HEK293 (cell line): Measurements from ENCODE around the gene GSN.

Experiments used
- CTCF ChIA-PET: fragments of 350-600 bp; formaldehyde crosslinking; extraction: SDS; loops from one replicate; lab custom pipeline; 2021; ENCODE audit warnings: antibody characterized with exemption; lab: Yijun Ruan, JAX
- POLR2A ChIA-PET: fragments of 300-600 bp; formaldehyde crosslinking; extraction: SDS; loops from one replicate; lab custom pipeline; 2020; ENCODE audit warnings: antibody characterized with exemption, inconsistent platforms; lab: Yijun Ruan, JAX
- H3K27ac ChIP-seq: fragments of 200-500 bp; sonication (Bioruptor generic); 2 replicates; pipeline ENCODE4 v1.5.1; 2014; ENCODE audit warnings: low read depth, low read length, control low read depth, inconsistent platforms; ENCODE audit errors: extremely low read depth
- H3K36me3 ChIP-seq, 2 experiments: fragments of 200-500 bp in 1 of 2; sonication (Bioruptor generic) in 1 of 2; 1 replicate in 1 of 2; 2 replicates in 1 of 2; pipeline ENCODE4 v1.5.1; 2014 to 2017; ENCODE audit warnings: inconsistent platforms in 2 of 2, low read length in 2 of 2; ENCODE audit not compliant: control insufficient read depth in 2 of 2, insufficient read depth in 1 of 2
- H3K4me1 ChIP-seq: fragments of 200-500 bp; sonication (Bioruptor generic); 2 replicates; pipeline ENCODE4 v1.5.1; 2014; ENCODE audit warnings: mild to moderate bottlenecking, low read length, inconsistent platforms; ENCODE audit not compliant: control insufficient read depth, insufficient read depth
- H3K4me3 ChIP-seq: 2 replicates; pipeline ENCODE4 v1.5.1; 2011; ENCODE audit warnings: low read depth, mild to moderate bottlenecking, control low read depth, low read length, moderate library complexity
- H3K9me3 ChIP-seq: fragments of 200-500 bp; sonication (Bioruptor generic); 2 replicates; pipeline ENCODE4 v1.5.1; 2014; ENCODE audit warnings: low read depth, low read length, inconsistent platforms; ENCODE audit not compliant: control insufficient read depth, insufficient read depth
- KLF1 ChIP-seq: fragments of 450-650 bp; formaldehyde crosslinking; IDR thresholded peaks from 2 replicates; pipeline ENCODE4 v1.5.1; 2016; ENCODE audit warnings: missing biosample characterization, missing genetic modification characterization
- KLF9 ChIP-seq: fragments of 450-650 bp; formaldehyde crosslinking; IDR thresholded peaks from 2 replicates; pipeline ENCODE4 v1.5.1; 2016; ENCODE audit warnings: missing biosample characterization, missing genetic modification characterization, low read depth
- MYNN ChIP-seq: fragments of 450-650 bp; formaldehyde crosslinking; IDR thresholded peaks from 2 replicates; pipeline ENCODE4 v1.5.1; 2016; ENCODE audit warnings: missing biosample characterization, missing genetic modification characterization, borderline replicate concordance
- SCRT1 ChIP-seq: fragments of 450-650 bp; formaldehyde crosslinking; IDR thresholded peaks from 2 replicates; pipeline ENCODE4 v1.5.1; 2016; ENCODE audit warnings: missing biosample characterization, missing genetic modification characterization, borderline replicate concordance
- SP3 ChIP-seq: fragments of 450-650 bp; formaldehyde crosslinking; IDR thresholded peaks from 2 replicates; pipeline ENCODE4 v1.5.1; 2016; ENCODE audit warnings: missing biosample characterization, missing genetic modification characterization
- ZBTB21 ChIP-seq: fragments of 450-650 bp; formaldehyde crosslinking; IDR thresholded peaks from 2 replicates; pipeline ENCODE4 v1.5.1; 2017; ENCODE audit warnings: missing biosample characterization, missing genetic modification characterization
- ZBTB8A ChIP-seq: fragments of 450-650 bp; formaldehyde crosslinking; IDR thresholded peaks from 2 replicates; pipeline ENCODE4 v1.5.1; 2016; ENCODE audit warnings: missing biosample characterization, missing genetic modification characterization
- ZNF114 ChIP-seq: fragments of 450-650 bp; formaldehyde crosslinking; IDR thresholded peaks from 2 replicates; pipeline ENCODE4 v1.5.0; 2017; ENCODE audit warnings: missing biosample characterization, missing genetic modification characterization
- ZNF132 ChIP-seq: fragments of 450-650 bp; formaldehyde crosslinking; IDR thresholded peaks from 2 replicates; pipeline ENCODE4 v1.5.1; 2017; ENCODE audit warnings: missing biosample characterization, missing genetic modification characterization, borderline replicate concordance
- ZNF202 ChIP-seq: fragments of 450-650 bp; formaldehyde crosslinking; IDR thresholded peaks from 2 replicates; pipeline ENCODE4 v1.5.1; 2016; ENCODE audit warnings: missing biosample characterization, missing genetic modification characterization, borderline replicate concordance
- ZNF221 ChIP-seq: fragments of 450-650 bp; formaldehyde crosslinking; IDR thresholded peaks from 2 replicates; pipeline ENCODE4 v1.5.1; 2017; ENCODE audit warnings: missing biosample characterization, missing genetic modification characterization, borderline replicate concordance
- ZNF416 ChIP-seq: fragments of 450-650 bp; formaldehyde crosslinking; IDR thresholded peaks from 2 replicates; pipeline ENCODE4 v1.5.1; 2016; ENCODE audit warnings: missing biosample characterization, missing genetic modification characterization
- ZNF48 ChIP-seq: fragments of 450-650 bp; formaldehyde crosslinking; IDR thresholded peaks from 2 replicates; pipeline ENCODE4 v1.5.1; 2016; ENCODE audit warnings: missing biosample characterization, missing genetic modification characterization
- ZNF501 ChIP-seq: fragments of 450-650 bp; formaldehyde crosslinking; IDR thresholded peaks from 2 replicates; pipeline ENCODE4 v1.5.1; 2016; ENCODE audit warnings: missing biosample characterization, missing genetic modification characterization
- ZNF513 ChIP-seq: fragments of 450-650 bp; IDR thresholded peaks from 2 replicates; pipeline ENCODE4 v1.5.1; 2018; ENCODE audit warnings: missing biosample characterization, missing genetic modification characterization
- ZNF692 ChIP-seq: fragments of 450-650 bp; formaldehyde crosslinking; IDR thresholded peaks from 2 replicates; pipeline ENCODE4 v1.5.1; 2016; ENCODE audit warnings: missing biosample characterization, missing genetic modification characterization
- ZSCAN18 ChIP-seq: fragments of 450-650 bp; formaldehyde crosslinking; IDR thresholded peaks from 2 replicates; pipeline ENCODE4 v1.5.1; 2016; ENCODE audit warnings: missing biosample characterization, missing genetic modification characterization
- TF ChIP-seq, protein P1 (sequence below): fragments of 450-650 bp; formaldehyde crosslinking; IDR thresholded peaks from 2 replicates; pipeline ENCODE4 v1.5.1; 2016; ENCODE audit warnings: missing biosample characterization, missing genetic modification characterization, borderline replicate concordance

The GSN gene

DNA sequence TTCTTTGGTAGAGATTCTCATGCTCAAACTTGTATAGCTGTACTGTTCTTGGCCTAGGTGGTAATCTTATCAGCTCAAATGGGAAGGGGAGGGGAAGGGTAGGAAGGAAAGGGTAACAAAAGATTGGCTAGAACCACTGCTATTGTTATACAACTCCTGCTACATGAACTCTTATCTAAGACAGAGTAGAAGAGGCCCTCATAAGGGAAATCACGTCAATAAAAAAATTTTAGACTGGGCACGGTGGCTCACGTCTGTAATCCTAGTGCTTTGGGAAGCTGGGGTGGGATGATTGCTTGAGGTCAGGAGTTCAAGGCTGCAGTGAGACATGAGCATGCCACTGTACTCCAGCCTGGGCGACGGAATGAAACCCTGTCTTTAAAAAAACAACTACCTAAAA is 86.2 kb downstream of the GSN start (continued):
- no peak for TF ChIP-seq KLF1

DNA sequence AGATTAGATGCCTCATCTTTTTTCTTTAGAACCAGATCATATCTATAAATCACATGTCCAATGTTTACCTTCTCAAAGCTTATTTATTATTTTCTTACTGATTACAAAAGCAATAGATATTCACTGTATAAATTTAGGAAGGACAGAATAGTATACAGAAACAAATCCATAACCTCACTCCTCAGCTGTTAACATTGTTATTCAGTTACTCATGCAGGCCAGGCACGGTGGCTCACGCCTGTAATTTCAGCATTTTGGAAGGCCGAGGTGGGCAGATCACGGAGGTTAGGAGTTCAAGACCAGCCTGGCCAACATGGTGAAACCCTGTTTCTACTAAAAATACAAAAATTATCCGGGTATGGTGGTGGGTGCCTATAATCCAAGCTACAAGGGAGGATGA is 86.8 kb downstream of the GSN start:
- no peaks in the 10 kb centered on the region for H3K9me3 ChIP-seq
- ChIA-PET CTCF (interaction anchor here (0.5 to 2.2 kb wide), 5 partner anchors 35 to 321 kb away, joined by 3 to 8 read pairs (median 4); no protein-coding TSS in a partner anchor), POLR2A (interaction anchor here (0.7 kb wide), 1 partner anchor 15 kb away, joined by 3 read pairs; no protein-coding TSS in a partner anchor)
- no peaks in the 10 kb centered on the region; the same call in 1 of the 2 replicates for H3K4me1 ChIP-seq
- no peak overlapping the region for H3K4me3 ChIP-seq
- H3K27ac ChIP-seq: no peak overlapping the region
- TF ChIP-seq SCRT1 (tag by site-specific recombination): no peak
- TF ChIP-seq KLF9 (tag by site-specific recombination): no peak
- TF ChIP-seq ZBTB21 (tag by site-specific recombination): no peak
- no peak for TF ChIP-seq ZBTB8A
- TF ChIP-seq, protein P1, sequence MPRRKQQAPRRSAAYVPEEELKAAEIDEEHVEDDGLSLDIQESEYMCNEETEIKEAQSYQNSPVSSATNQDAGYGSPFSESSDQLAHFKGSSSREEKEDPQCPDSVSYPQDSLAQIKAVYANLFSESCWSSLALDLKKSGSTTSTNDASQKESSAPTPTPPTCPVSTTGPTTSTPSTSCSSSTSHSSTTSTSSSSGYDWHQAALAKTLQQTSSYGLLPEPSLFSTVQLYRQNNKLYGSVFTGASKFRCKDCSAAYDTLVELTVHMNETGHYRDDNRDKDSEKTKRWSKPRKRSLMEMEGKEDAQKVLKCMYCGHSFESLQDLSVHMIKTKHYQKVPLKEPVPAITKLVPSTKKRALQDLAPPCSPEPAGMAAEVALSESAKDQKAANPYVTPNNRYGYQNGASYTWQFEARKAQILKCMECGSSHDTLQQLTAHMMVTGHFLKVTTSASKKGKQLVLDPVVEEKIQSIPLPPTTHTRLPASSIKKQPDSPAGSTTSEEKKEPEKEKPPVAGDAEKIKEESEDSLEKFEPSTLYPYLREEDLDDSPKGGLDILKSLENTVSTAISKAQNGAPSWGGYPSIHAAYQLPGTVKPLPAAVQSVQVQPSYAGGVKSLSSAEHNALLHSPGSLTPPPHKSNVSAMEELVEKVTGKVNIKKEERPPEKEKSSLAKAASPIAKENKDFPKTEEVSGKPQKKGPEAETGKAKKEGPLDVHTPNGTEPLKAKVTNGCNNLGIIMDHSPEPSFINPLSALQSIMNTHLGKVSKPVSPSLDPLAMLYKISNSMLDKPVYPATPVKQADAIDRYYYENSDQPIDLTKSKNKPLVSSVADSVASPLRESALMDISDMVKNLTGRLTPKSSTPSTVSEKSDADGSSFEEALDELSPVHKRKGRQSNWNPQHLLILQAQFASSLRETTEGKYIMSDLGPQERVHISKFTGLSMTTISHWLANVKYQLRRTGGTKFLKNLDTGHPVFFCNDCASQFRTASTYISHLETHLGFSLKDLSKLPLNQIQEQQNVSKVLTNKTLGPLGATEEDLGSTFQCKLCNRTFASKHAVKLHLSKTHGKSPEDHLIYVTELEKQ (tag by site-specific recombination): no peak
- no peak for TF ChIP-seq ZNF48 (tag by site-specific recombination)
- no peak for TF ChIP-seq ZNF513 (tag by site-specific recombination)
- no peak for TF ChIP-seq ZNF221 (tag by site-specific recombination)
- TF ChIP-seq MYNN (tag by site-specific recombination): no peak
- TF ChIP-seq SP3 (tag by site-specific recombination): no peak
- no peak for TF ChIP-seq ZNF114 (tag by site-specific recombination)
- no peak for TF ChIP-seq ZNF501 (tag by site-specific recombination)
- no peak for TF ChIP-seq ZNF692 (tag by site-specific recombination)
- TF ChIP-seq ZSCAN18: no peak
- no peak for TF ChIP-seq ZNF202 (tag by site-specific recombination)
- no peak for TF ChIP-seq ZNF132 (tag by site-specific recombination)
- TF ChIP-seq ZNF416 (tag by site-specific recombination): no peak
- peaks cover 0 to 23% of the 10 kb centered on the region in 2 experiments; a peak in 1 of 3 replicates for H3K36me3 ChIP-seq
